ENCODE measurements around the gene SC5D.

The SC5D gene

DNA sequence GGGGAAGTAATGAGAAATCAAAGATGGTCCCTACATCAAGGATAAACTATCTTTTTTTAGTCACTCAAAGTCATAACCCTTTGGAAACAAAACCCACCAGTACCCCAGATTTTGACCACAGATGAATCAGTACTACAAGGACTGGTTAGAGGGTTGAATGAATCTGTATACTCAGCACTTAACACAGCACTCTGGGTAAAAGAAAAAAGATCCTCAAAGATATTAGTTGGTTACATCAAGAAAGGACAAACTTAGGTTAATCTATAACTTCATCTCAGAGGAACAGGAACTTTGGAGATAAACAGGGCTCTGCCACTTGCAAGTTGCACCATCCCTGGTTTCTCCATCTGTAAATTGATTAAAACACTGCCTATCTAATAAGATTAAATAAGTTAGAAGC lies 18.8 kb downstream of the SC5D start:
- no peak overlapping the region for H3K4me3 ChIP-seq (ENCODE audit: low read length)
- H3K9me3 ChIP-seq (ENCODE audit: control insufficient read depth, low read length), result no peaks in the 10 kb centered on the region
- no peak for DNase-seq (ENCODE audit: low read depth)
- no peaks in the 10 kb centered on the region for H3K4me1 ChIP-seq (ENCODE audit: control insufficient read depth, insufficient read depth, low read length)
- H3K27me3 ChIP-seq (replicated peaks; ENCODE audit: control insufficient read depth, insufficient read depth, low read length), result no peaks in the 10 kb centered on the region
- H3K9ac ChIP-seq (ENCODE audit: low read length), result no peak overlapping the region
- peaks cover 36% of the 10 kb centered on the region for H3K36me3 ChIP-seq (ENCODE audit: control insufficient read depth, insufficient read depth, low read length, severe bottlenecking)

DNA sequence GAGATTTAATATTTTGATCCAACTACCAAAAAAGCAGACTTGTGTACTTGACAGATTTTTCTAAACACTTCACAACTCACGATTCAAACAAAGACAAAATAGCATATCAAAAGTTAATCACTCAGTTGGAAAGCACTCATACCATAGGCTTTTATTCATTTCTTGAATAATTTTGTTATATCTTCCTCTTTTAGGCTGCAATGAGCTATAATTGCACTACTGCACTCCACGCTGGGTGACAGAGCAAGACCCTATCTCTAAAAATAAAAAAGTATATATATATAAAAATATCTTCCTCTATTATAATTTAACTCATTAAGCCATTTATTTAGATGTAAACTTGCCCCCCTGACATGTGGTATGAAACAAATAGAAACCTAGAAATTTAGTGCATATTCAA lies 19.9 kb downstream of the SC5D start:
- no peak overlapping the region for H3K4me3 ChIP-seq (ENCODE audit: low read length)
- H3K9ac ChIP-seq (ENCODE audit: low read length), result no peak overlapping the region
- no peaks in the 10 kb centered on the region for H3K4me1 ChIP-seq (ENCODE audit: control insufficient read depth, insufficient read depth, low read length)
- H3K27me3 ChIP-seq (replicated peaks; ENCODE audit: control insufficient read depth, insufficient read depth, low read length), result peaks cover 3% of the 10 kb centered on the region
- DNase-seq (ENCODE audit: low read depth), result no peak
- no peaks in the 10 kb centered on the region for H3K9me3 ChIP-seq (ENCODE audit: control insufficient read depth, low read length)
- H3K36me3 ChIP-seq (ENCODE audit: control insufficient read depth, insufficient read depth, low read length, severe bottlenecking), result peaks cover 25% of the 10 kb centered on the region

DNA sequence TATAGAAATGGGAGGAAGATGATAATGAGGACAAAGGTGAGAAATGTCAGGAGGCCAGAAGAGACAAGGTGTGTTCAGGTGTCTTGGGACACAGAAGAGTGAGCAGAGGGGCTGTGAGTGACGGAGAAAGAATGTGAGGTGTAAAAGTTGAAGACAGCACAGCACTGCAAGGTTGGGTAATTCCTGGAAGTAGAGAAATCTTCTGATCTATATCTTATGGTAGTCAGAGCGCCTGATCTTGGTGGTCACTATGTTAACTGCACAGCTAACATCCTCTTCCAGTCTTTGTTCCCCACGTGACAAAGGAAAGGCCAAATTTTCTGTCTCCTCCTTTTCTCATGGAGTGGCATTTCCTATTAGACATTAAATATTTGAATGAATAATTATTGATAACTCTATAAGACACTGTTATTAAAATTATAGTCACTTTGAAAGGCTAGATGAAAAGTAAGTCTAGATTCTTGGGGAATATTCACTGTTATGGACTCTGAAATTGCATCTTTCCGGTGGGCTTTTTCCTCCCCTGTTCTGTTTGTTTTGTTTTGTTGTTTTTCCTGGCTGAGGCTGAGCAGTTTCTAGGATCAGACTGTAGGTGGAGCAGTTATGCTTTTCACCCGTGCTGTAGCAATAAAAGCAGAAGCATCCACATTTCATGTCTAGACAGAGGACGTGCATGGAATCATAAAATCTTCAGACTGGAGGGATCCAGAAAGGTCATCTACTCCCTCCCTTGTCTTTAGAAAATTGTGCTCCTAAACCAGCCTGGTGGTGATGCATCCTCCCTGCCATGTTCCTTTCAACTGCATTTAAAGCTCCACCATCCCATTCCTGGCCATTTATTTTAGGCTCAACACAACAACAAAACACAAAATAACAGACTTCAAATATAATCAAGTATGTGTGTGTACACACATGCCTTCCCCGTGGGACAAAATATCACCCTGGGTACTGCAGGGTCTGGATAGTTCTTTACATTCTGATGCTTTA lies 26.6 kb downstream of the SC5D start:
- H3K36me3 ChIP-seq (ENCODE audit: control insufficient read depth, insufficient read depth, low read length, severe bottlenecking), result no peaks in the 10 kb centered on the region
- no peaks in the 10 kb centered on the region for H3K9me3 ChIP-seq (ENCODE audit: control insufficient read depth, low read length)
- H3K4me1 ChIP-seq (ENCODE audit: control insufficient read depth, insufficient read depth, low read length), result no peaks in the 10 kb centered on the region
- H3K9ac ChIP-seq (ENCODE audit: low read length), result no peak overlapping the region
- H3K27me3 ChIP-seq (replicated peaks; ENCODE audit: control insufficient read depth, insufficient read depth, low read length), result peaks cover 17% of the 10 kb centered on the region
- no peak overlapping the region for H3K4me3 ChIP-seq (ENCODE audit: low read length)
- peak; percentile 81 for DNase-seq (ENCODE audit: low read depth)

DNA sequence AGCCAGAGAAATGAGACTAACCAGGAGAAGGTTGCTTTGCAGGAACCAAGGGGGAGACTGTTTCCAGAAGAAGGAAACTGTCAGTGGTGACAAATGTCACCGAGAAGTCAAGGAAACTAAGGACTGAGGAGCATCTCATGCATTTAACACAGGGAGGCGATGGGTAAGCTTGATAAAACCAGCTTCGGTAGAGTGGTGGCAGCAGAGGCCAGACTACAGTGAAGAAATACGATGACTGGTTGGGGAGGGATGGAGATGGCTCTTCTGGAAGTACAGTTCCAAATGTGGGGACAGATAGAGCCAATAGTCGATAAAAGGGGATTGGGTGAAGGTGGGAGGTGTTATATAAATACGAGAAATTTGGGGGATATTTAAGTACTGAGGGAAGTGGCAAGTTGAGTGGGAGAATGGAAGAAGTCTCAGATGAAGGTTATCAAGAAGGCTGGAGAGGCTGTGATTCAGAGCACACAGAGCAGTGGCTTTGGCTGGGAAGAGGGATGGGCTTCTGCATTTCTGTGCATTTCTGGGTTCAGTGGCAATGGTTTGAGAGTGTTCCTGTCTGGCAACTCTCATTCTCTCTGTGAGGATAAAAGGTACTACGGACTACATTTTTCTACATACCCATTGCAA lies 29.2 kb downstream of the SC5D start:
- peaks cover 36% of the 10 kb centered on the region for H3K27me3 ChIP-seq (replicated peaks; ENCODE audit: control insufficient read depth, insufficient read depth, low read length)
- H3K9ac ChIP-seq (ENCODE audit: low read length), result no peak overlapping the region
- H3K36me3 ChIP-seq (ENCODE audit: control insufficient read depth, insufficient read depth, low read length, severe bottlenecking), result no peaks in the 10 kb centered on the region
- no peaks in the 10 kb centered on the region for H3K9me3 ChIP-seq (ENCODE audit: control insufficient read depth, low read length)
- no peaks in the 10 kb centered on the region for H3K4me1 ChIP-seq (ENCODE audit: control insufficient read depth, insufficient read depth, low read length)
- no peak overlapping the region for H3K4me3 ChIP-seq (ENCODE audit: low read length)
- peak; percentile 13 for DNase-seq (ENCODE audit: low read depth)

DNA sequence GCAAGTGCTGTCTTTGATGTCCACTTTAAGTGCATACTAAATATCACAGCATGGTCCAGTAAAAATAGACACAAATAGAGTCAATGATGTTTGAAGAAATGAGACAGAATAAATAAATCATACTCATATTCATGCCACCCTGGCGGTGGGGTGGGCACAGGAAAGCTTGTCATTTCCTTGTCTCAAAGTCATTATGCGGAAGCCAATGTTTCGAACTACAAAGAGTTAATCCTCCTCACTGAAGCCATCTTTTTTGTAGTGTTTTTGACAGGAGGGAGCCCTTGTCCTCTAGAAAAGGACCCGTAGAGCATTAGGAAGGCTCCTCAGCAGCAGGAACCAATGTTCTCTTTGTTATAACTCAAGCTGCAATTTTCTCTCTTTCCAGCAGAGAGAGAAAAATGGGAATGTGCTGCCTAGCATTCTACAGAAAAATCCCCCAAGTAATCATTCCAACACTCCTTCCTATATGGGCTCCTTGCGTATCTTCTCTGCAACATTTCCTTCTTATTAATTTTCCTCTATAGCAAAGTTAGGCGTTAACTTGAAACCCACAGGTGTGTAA lies 30.6 kb downstream of the SC5D start:
- H3K27me3 ChIP-seq (replicated peaks; ENCODE audit: control insufficient read depth, insufficient read depth, low read length), result peaks cover 41% of the 10 kb centered on the region
- DNase-seq (ENCODE audit: low read depth), result no peak
- no peak overlapping the region for H3K4me3 ChIP-seq (ENCODE audit: low read length)
- H3K4me1 ChIP-seq (ENCODE audit: control insufficient read depth, insufficient read depth, low read length), result no peaks in the 10 kb centered on the region
- no peaks in the 10 kb centered on the region for H3K36me3 ChIP-seq (ENCODE audit: control insufficient read depth, insufficient read depth, low read length, severe bottlenecking)
- no peaks in the 10 kb centered on the region for H3K9me3 ChIP-seq (ENCODE audit: control insufficient read depth, low read length)
- H3K9ac ChIP-seq (ENCODE audit: low read length), result no peak overlapping the region

DNA sequence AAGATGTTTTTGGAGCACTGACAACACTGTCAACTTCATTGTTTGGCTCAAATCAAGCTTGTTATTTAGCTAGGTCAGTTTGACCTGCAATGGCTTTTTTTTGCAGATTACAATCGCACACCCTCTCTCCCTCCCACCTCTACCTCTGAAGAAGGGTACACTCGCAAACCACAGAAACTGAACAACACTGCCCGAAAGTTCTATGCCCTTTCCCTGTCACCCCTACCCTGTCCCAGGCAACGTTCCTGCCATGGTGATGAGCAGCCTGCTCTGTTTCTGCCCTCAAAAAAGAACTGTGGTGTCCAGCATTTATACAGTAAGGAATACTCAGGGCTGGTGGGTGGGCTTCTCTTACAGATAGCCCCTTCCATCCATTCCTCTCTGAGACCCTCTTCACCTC lies 33.7 kb downstream of the SC5D start:
- DNase-seq (ENCODE audit: low read depth), result no peak
- no peak overlapping the region for H3K4me3 ChIP-seq (ENCODE audit: low read length)
- H3K27me3 ChIP-seq (replicated peaks; ENCODE audit: control insufficient read depth, insufficient read depth, low read length), result peaks cover 55% of the 10 kb centered on the region
- H3K4me1 ChIP-seq (ENCODE audit: control insufficient read depth, insufficient read depth, low read length), result no peaks in the 10 kb centered on the region
- no peaks in the 10 kb centered on the region for H3K9me3 ChIP-seq (ENCODE audit: control insufficient read depth, low read length)
- H3K9ac ChIP-seq (ENCODE audit: low read length), result no peak overlapping the region
- no peaks in the 10 kb centered on the region for H3K36me3 ChIP-seq (ENCODE audit: control insufficient read depth, insufficient read depth, low read length, severe bottlenecking)

DNA sequence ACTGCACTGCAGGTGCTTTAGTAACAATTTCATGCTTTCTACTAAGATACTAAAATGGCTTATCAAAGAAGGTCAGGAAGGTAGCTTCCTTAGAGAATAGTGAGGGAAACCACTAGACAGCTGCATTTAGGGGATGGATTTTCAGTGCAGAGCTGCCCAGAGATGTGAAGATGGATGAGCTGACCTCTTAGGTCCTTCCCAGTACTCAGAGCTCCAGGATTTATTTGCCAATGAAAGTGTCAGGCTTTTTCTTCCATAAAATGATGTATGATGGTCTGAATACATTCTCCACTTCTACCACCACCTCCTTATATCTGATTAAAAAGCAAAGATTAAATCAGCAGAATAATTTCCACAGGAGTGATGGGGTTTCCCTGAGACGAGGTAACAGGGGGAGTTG lies 35.0 kb downstream of the SC5D start:
- no peak for DNase-seq (ENCODE audit: low read depth)
- peaks cover 62% of the 10 kb centered on the region for H3K27me3 ChIP-seq (replicated peaks; ENCODE audit: control insufficient read depth, insufficient read depth, low read length)
- no peaks in the 10 kb centered on the region for H3K4me1 ChIP-seq (ENCODE audit: control insufficient read depth, insufficient read depth, low read length)
- H3K36me3 ChIP-seq (ENCODE audit: control insufficient read depth, insufficient read depth, low read length, severe bottlenecking), result no peaks in the 10 kb centered on the region
- H3K9ac ChIP-seq (ENCODE audit: low read length), result no peak overlapping the region
- no peaks in the 10 kb centered on the region for H3K9me3 ChIP-seq (ENCODE audit: control insufficient read depth, low read length)
- H3K4me3 ChIP-seq (ENCODE audit: low read length), result no peak overlapping the region

DNA sequence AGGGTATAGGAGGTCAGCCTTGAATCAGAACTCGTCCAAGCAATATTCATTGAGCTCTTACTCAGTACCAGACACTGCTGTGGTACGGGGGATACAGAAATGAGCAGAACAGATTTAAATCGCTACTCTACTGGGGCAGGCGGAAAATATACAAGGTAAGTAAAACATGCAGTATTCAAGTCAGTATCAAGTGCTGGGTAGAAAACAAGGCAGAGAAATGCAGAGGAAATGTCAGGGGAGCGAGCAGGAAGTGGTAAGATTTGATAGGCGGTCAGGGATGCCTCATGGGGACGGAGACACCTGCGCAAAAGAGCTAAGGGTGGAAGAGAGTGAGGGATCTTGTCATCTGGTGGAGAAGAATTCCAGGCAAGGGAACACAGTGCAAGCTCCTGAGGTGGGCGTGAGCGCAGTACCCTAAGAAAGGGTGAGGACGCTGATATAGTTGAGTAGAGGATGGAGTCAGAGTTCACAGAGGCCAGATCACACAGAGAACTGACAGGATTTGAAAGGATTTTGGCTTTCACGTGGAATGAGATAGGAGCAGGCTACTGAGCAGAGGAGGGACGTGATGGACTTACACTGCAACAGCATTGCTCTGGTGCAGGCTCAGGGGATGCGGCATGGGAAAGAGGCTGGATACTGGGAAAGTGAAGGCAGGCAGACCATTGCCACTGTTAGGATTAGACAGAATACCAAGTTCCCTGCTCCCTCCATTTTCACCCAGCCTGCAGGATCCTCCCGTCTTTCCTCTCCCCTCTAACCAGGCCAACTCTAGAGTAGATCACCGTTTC lies 35.8 kb downstream of the SC5D start:
- Histone ChIP-seq H3K27me3 (replicated peaks; ENCODE audit: control insufficient read depth, insufficient read depth, low read length) (peaks cover 60% of the 10 kb centered on the region), H3K4me3 (ENCODE audit: low read length) (no peak overlapping the region), H3K36me3 (ENCODE audit: control insufficient read depth, insufficient read depth, low read length, severe bottlenecking) (no peaks in the 10 kb centered on the region), H3K9ac (ENCODE audit: low read length) (no peak overlapping the region), H3K9me3 (ENCODE audit: control insufficient read depth, low read length) (no peaks in the 10 kb centered on the region), H3K4me1 (ENCODE audit: control insufficient read depth, insufficient read depth, low read length) (no peaks in the 10 kb centered on the region)
- DNase-seq (ENCODE audit: low read depth), result no peak

DNA sequence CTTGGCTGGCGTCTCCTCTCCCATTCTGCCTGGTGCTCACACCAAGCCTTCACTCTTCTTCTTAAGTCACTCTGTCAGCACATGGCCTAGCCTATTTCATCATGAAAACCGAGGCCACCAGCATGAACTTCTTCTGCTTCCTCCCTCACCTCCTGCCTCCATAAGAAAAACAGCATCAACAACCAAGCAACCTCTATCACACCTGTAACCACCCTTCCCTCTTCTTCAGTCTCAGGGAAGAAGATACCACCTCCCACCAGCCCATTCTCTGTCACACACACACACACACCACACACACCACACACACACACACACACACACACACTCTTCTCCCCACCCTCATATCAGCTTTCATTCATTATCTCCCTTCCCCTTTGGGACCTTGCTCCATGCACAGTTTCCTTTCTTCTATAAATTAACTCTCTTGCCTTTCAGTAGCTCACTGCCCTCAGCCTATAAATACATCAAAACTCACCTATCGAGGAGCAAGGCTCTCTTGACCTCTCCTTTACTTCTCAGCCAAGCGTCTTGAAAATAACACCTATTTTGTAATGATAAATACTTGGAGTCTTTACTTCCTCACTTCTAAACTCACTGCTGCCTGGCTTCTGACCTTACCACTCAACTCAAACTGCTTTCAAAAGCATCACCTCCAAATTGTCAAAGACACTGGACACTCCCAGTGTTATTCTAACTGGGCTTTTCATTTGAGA lies 36.6 kb downstream of the SC5D start:
- DNase-seq (ENCODE audit: low read depth), result no peak
- H3K27me3 ChIP-seq (replicated peaks; ENCODE audit: control insufficient read depth, insufficient read depth, low read length), result peaks cover 68% of the 10 kb centered on the region
- H3K9ac ChIP-seq (ENCODE audit: low read length), result no peak overlapping the region
- H3K9me3 ChIP-seq (ENCODE audit: control insufficient read depth, low read length), result no peaks in the 10 kb centered on the region
- no peak overlapping the region for H3K4me3 ChIP-seq (ENCODE audit: low read length)
- H3K4me1 ChIP-seq (ENCODE audit: control insufficient read depth, insufficient read depth, low read length), result no peaks in the 10 kb centered on the region
- no peaks in the 10 kb centered on the region for H3K36me3 ChIP-seq (ENCODE audit: control insufficient read depth, insufficient read depth, low read length, severe bottlenecking)

DNA sequence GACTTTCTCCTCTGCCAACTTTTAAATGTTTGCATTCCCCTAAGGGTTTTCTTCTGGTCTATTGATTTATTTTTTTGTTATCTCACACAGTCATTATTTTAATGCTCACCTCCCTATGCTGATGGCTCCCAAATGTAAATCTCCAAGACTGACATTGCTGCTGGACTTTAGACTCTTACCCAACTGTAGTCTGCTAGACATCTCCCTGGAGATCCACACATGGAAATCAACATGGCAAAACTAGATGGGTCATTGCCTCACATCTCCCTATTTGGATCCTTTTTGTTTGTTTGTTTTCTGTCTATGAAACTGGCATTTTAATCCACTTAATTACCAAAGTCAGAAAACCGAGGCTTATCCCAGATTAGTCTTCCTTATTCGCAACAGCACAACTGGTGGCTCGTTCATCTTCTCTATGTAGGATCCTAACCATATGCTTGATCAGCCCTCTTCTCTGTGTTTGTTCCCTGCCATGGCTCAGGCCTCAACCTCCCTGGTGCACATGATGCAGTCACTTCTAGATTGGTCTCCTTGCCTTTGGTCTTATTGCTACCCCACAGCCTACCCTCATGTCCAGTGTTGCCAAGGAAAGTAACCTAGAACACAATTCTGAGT lies 37.3 kb downstream of the SC5D start:
- no peaks in the 10 kb centered on the region for H3K9me3 ChIP-seq (ENCODE audit: control insufficient read depth, low read length)
- no peak overlapping the region for H3K4me3 ChIP-seq (ENCODE audit: low read length)
- H3K36me3 ChIP-seq (ENCODE audit: control insufficient read depth, insufficient read depth, low read length, severe bottlenecking), result no peaks in the 10 kb centered on the region
- DNase-seq (ENCODE audit: low read depth), result no peak
- peaks cover 70% of the 10 kb centered on the region for H3K27me3 ChIP-seq (replicated peaks; ENCODE audit: control insufficient read depth, insufficient read depth, low read length)
- H3K9ac ChIP-seq (ENCODE audit: low read length), result no peak overlapping the region
- no peaks in the 10 kb centered on the region for H3K4me1 ChIP-seq (ENCODE audit: control insufficient read depth, insufficient read depth, low read length)
